OCI-LY7 (cell line): ENCODE measurements around the gene GYS1. TPM values are rescaled to one million over a fixed set of nuclear protein-coding genes. Genes with fewer than 3 reads are reported as not detected.

Experiments
- BruUV-seq: library from RNA; stranded (reverse); fragments of 400-500 nt; replicated peaks from 2 replicates; lab custom pipeline; 2021; lab: Mats Ljungman, UMichigan
- CTCF ChIA-PET: fragments of 300-600 bp; sonication (Branson Sonifier 250); formaldehyde crosslinking; loops from one replicate; lab custom pipeline; 2022; ENCODE audit warnings: antibody characterized with exemption; ENCODE audit not compliant: unreplicated experiment; lab: Charles Lee
- POLR2A ChIA-PET: fragments of 300-600 bp; sonication (Branson Sonifier 250); formaldehyde crosslinking; loops from one replicate; lab custom pipeline; 2022; ENCODE audit warnings: antibody characterized with exemption; lab: Charles Lee
- DNase-seq: peaks from one replicate; pipeline ENCODE4 v3.0.0-alpha.2; 2015; ENCODE audit warnings: low spot score
- H2AFZ ChIP-seq: fragments of 200-600 bp; sonication (generic), shearing (Covaris generic); 2 replicates; pipeline ENCODE4 v1.6.1; 2014; ENCODE audit warnings: mild to moderate bottlenecking, antibody characterized with exemption, low read length, moderate library complexity
- H3K27ac ChIP-seq: fragments of 200-600 bp; sonication (generic); 2 replicates; pipeline ENCODE4 v1.5.1; 2014; ENCODE audit warnings: mixed run types, low read depth, mild to moderate bottlenecking, moderate library complexity, low read length, inconsistent platforms; ENCODE audit not compliant: poor library complexity, severe bottlenecking
- H3K36me3 ChIP-seq: fragments of 200-600 bp; sonication (generic); 2 replicates; pipeline ENCODE4 v1.6.1; 2014; ENCODE audit warnings: mild to moderate bottlenecking, antibody characterized with exemption, low read length, moderate library complexity, mixed read lengths; ENCODE audit not compliant: insufficient read depth
- H3K4me1 ChIP-seq: fragments of 200-600 bp; sonication (generic); 2 replicates; pipeline ENCODE4 v1.5.1; 2014; ENCODE audit warnings: mild to moderate bottlenecking, low read length; ENCODE audit not compliant: insufficient read depth, poor library complexity, severe bottlenecking
- H3K4me2 ChIP-seq: fragments of 200-600 bp; sonication (generic); 2 replicates; pipeline ENCODE4 v1.6.1; 2014; ENCODE audit warnings: mild to moderate bottlenecking, low read length
- H3K4me3 ChIP-seq: fragments of 200-600 bp; sonication (generic); 2 replicates; pipeline ENCODE4 v1.5.1; 2014; ENCODE audit warnings: mild to moderate bottlenecking, low read depth, low read length; ENCODE audit not compliant: poor library complexity, severe bottlenecking
- H3K79me2 ChIP-seq: fragments of 200-600 bp; sonication (generic); 2 replicates; pipeline ENCODE4 v1.6.1; 2016; ENCODE audit warnings: low read depth, mild to moderate bottlenecking, low read length, moderate library complexity, mixed read lengths; ENCODE audit not compliant: insufficient read depth
- H3K9me2 ChIP-seq: fragments of 200-600 bp; sonication (generic); 2 replicates; pipeline ENCODE4 v1.6.1; 2016; ENCODE audit warnings: mild to moderate bottlenecking, low read length, mixed read lengths; ENCODE audit not compliant: insufficient read depth
- H3K9me3 ChIP-seq: fragments of 200-600 bp; sonication (generic); 2 replicates; pipeline ENCODE4 v1.6.1; 2014; ENCODE audit warnings: mild to moderate bottlenecking, mixed run types, low read length, mixed read lengths
- H4K20me1 ChIP-seq: fragments of 200-600 bp; sonication (generic); 2 replicates; pipeline ENCODE4 v1.6.1; 2014; ENCODE audit warnings: mild to moderate bottlenecking, antibody characterized with exemption, low read length, moderate library complexity, mixed read lengths; ENCODE audit not compliant: insufficient read depth
- EZH2phosphoT487 ChIP-seq: fragments of 200-600 bp; sonication (generic); IDR thresholded peaks from 2 replicates; pipeline ENCODE4 v1.6.1; 2018; ENCODE audit warnings: low read depth, borderline replicate concordance, mild to moderate bottlenecking, mixed run types, antibody characterized with exemption, low read length, moderate library complexity, mixed read lengths
- intact Hi-C: fragments of 100-400 bp; cut with micrococcal nuclease; formaldehyde crosslinking; loops from one replicate; pipeline ENCODE4 v1.10.0; 2022; ENCODE audit not compliant: unreplicated experiment
- total RNA-seq, 2 experiments: library from RNA; depleted of rRNA in 1 of 2; stranded (reverse); fragments of >200 nt in 1 of 2; shearing (Covaris generic) in 1 of 2; gene quantifications; 2 replicates each; pipeline ENCODE4 v1.2.3, GENCODE V29; 2014 to 2022
- TF ChIP-seq, protein P1 (sequence below): fragments of 200-600 bp; sonication (generic); conservative IDR thresholded peaks from 2 replicates; pipeline ENCODE4 v1.5.1; 2014; ENCODE audit warnings: mild to moderate bottlenecking, antibody characterized with exemption, low read length, moderate library complexity, mixed read lengths

The GYS1 gene
- total RNA-seq, 2 experiments from 2014 or later: 20.0 to 29.9 TPM

DNA sequence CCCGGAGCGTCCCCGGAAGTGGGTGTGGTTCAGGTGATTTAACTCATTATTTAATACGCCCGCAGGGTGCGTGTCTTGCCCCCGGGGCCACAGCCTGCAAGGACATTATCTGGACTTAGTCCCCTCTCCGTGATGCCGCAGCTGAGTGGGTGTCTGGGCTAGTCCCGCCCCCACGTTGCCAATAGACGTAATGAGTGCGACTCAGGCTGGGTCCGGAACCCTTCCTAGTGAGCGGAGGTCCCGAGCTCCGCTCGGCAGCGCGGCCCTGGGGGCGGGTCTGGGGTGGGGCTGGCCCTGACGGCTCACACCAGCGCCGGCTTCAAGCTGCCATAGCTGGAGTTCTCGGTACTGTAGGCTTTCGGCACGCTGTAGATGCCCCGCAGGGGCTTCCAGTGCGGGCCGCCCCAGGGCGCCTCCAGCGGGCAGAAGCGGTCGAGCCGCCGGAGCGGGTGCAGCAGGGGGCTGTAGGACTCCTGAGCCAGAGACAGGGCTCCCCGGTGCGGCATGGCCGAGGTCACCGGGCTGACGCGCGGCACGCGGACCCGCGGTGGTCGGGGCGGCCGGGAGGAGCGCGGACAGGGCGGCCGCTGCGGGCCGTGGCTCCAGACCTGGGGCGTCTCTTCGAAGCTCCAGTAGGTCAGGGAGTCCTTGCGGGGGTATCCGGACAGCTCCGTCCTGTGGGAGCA, 24.7 kb upstream of the GYS1 start:
- peak overlapping the region; percentile 74 for H3K4me2 ChIP-seq
- H4K20me1 ChIP-seq: no peaks in the 10 kb centered on the region
- no peak overlapping the region for H3K27ac ChIP-seq
- H3K9me3 ChIP-seq: no peaks in the 10 kb centered on the region
- no TSS peak for BruUV-seq
- no peak overlapping the region for H2AFZ ChIP-seq
- DNase-seq: peak; percentile 73
- no peaks in the 10 kb centered on the region for H3K79me2 ChIP-seq
- peaks cover 34% of the 10 kb centered on the region for H3K36me3 ChIP-seq
- H3K4me3 ChIP-seq: peak overlapping the region; percentile 45
- POLR2A ChIA-PET: interaction anchor here (0.6 kb wide), 1 partner anchor 273 kb away, joined by 3 read pairs; no protein-coding TSS in a partner anchor
- CTCF ChIA-PET: no interaction called here
- intact Hi-C loops: no loop called here
- TF ChIP-seq, protein P1, sequence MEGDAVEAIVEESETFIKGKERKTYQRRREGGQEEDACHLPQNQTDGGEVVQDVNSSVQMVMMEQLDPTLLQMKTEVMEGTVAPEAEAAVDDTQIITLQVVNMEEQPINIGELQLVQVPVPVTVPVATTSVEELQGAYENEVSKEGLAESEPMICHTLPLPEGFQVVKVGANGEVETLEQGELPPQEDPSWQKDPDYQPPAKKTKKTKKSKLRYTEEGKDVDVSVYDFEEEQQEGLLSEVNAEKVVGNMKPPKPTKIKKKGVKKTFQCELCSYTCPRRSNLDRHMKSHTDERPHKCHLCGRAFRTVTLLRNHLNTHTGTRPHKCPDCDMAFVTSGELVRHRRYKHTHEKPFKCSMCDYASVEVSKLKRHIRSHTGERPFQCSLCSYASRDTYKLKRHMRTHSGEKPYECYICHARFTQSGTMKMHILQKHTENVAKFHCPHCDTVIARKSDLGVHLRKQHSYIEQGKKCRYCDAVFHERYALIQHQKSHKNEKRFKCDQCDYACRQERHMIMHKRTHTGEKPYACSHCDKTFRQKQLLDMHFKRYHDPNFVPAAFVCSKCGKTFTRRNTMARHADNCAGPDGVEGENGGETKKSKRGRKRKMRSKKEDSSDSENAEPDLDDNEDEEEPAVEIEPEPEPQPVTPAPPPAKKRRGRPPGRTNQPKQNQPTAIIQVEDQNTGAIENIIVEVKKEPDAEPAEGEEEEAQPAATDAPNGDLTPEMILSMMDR: peak; percentile 72
- TF ChIP-seq EZH2phosphoT487: no peak
- H3K9me2 ChIP-seq: no peaks in the 10 kb centered on the region
- H3K4me1 ChIP-seq: peaks cover 43% of the 10 kb centered on the region

GRCh38 chr19:49017041-49017665, 24.0 kb upstream of the GYS1 start, which contains the start of gene LHB:
TSS of gene LHB (minus strand) at chr19:49017091. CDS start at chr19:49017081, 10 bp downstream.
- H4K20me1 ChIP-seq: no peaks in the 10 kb centered on the region
- TF ChIP-seq EZH2phosphoT487: no peak
- TF ChIP-seq, protein P1: no peak
- H3K4me3 ChIP-seq: peak within 1 kb of the TSS; percentile 45
- no peaks in the 10 kb centered on the region for H3K9me2 ChIP-seq
- peaks cover 43% of the 10 kb centered on the region for H3K4me1 ChIP-seq
- CTCF ChIA-PET: no interaction called here
- H3K79me2 ChIP-seq: no peaks in the 10 kb centered on the region
- H3K27ac ChIP-seq: no peak within 1 kb of the TSS
- H2AFZ ChIP-seq: no peak within 1 kb of the TSS
- BruUV-seq: no TSS peak
- H3K9me3 ChIP-seq: no peaks in the 10 kb centered on the region
- H3K4me2 ChIP-seq: peak within 1 kb of the TSS; percentile 74
- POLR2A ChIA-PET: interaction anchor here (0.6 kb wide), 1 partner anchor 273 kb away, joined by 3 read pairs; no protein-coding TSS in a partner anchor
- H3K36me3 ChIP-seq: peaks cover 40% of the 10 kb centered on the region
- intact Hi-C loops: no loop called here
- no peak for DNase-seq
